Measurements from ENCODE around the gene DUSP1.

DNA sequence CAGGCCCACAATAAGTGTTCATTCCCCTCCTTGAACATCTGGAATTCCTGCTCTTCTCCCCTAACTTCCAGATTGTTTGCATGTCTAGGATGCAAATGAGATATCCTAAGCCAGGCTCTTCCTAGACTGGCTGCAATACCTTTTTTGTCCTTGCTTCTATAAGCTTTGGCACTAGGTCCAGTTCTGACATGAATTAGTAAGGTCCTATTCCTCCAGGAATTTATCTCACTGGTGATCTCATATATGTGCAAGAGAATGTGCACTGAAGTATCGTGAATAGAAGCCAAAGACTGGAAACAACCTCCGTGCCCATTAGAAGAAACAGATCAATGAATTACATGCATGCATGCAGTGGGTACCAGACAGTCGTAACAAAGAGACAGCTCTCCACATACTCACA is 25.2 kb downstream of the DUSP1 start:
- TF ChIP-seq NBN (IDR thresholded peaks at IDR 0.05) = no peak
- TF ChIP-seq CTCF (IDR thresholded peaks at IDR 0.05 in 2 of 3, conservative IDR thresholded peaks at IDR 0.05 in 1 of 3; ENCODE audit: control insufficient read depth in 2 of 3, extremely low read depth in 1 of 3, insufficient read depth in 1 of 3, low read depth in 3 of 3, low read length in 3 of 3) = no peak

Data from GM12878 (cell line).